ENCODE data around the gene GPC4. TPM values are rescaled to one million over a fixed set of nuclear protein-coding genes. Genes with fewer than 3 reads are reported as not detected.

GPC4 gene
- total and polyA plus RNA-seq, 9 of the 15 experiments (the other 6 are each of a cell fraction or from before 2014, with no cell fraction given): 0.11 TPM; not detected in 8

DNA sequence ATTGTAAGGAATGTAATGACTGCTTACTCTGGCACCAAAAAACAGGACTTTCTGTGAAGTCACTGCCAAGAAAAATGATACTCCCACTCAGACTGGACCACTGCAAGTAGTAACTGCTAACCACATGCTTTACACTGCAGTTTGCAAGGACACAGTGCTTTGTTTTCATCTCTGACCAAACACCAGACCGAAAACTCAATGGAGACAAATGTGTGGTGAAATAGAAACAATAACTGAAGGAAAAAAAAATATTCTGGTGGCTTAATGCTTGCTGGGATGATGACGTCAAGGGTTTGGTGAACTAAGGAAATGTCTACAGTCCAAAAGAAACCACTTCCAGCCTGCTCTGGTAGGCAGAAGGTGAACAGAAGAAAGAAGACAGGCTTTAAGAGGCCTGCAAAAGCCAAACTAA is 13.2 kb downstream of the GPC4 start:
- CTCF ChIA-PET (ENCODE audit: low intra/inter-chr PET ratio): no interaction called here
- H3K4me1 ChIP-seq (replicated peaks in 1 of 2; ENCODE audit: control insufficient read depth in 2 of 2, insufficient read depth in 2 of 2, low read length in 2 of 2): no peaks in the 10 kb centered on the region
- no peaks in the 10 kb centered on the region for H3K9me1 ChIP-seq (ENCODE audit: control insufficient read depth, insufficient read depth, low read length)
- intact Hi-C loops (cut with micrococcal nuclease) (no loop called here), in situ Hi-C loops (cut with MboI) (no loop called here)
- no peak overlapping the region for H3K27ac ChIP-seq (ENCODE audit: extremely low read depth, low read depth, low read length)
- no peaks in the 10 kb centered on the region for H4K20me1 ChIP-seq (replicated peaks; ENCODE audit: control insufficient read depth, insufficient read depth, low read length)
- no peaks in the 10 kb centered on the region for H3K9me3 ChIP-seq (replicated peaks; ENCODE audit: control insufficient read depth, insufficient read depth, low read depth, low read length)
- FAIRE-seq: no peak
- BruUV-seq (replicated peaks): no TSS peak
- H3K4me3 ChIP-seq: no peak overlapping the region
- H3K79me2 ChIP-seq (ENCODE audit: control insufficient read depth, insufficient read depth, low read length): no peaks in the 10 kb centered on the region
- ATAC-seq: no peak
- H2AFZ ChIP-seq (ENCODE audit: low read depth, low read length): no peak overlapping the region
- 0% methylated on average over 2 of the region's 2 CpGs for WGBS (ENCODE audit: insufficient coverage, low coverage, missing lambda C conversion rate)
- DNase-seq (ENCODE audit: extremely low read depth in 1 of 4, low spot score in 3 of 4): no peak
- H3K36me3 ChIP-seq (ENCODE audit: control insufficient read depth, insufficient read depth, low read length): no peaks in the 10 kb centered on the region
- no peak overlapping the region for H3K9ac ChIP-seq (ENCODE audit: insufficient read depth in 1 of 2, low read depth in 2 of 2, low read length in 2 of 2)
- H3K27me3 ChIP-seq (ENCODE audit: control insufficient read depth in 2 of 2, insufficient read depth in 2 of 2, low read length in 2 of 2): no peaks in the 10 kb centered on the region
- H3K4me2 ChIP-seq (ENCODE audit: insufficient read depth, low read length): no peak overlapping the region
- TF ChIP-seq ZNF79 (CRISPR knock-in tag; IDR thresholded peaks at IDR 0.05; ENCODE audit: low read depth): no peak
- TF ChIP-seq KLF13 (tag; IDR thresholded peaks at IDR 0.05; ENCODE audit: borderline replicate concordance, low read depth): no peak
- POLR2A ChIA-PET: no interaction called here

DNA sequence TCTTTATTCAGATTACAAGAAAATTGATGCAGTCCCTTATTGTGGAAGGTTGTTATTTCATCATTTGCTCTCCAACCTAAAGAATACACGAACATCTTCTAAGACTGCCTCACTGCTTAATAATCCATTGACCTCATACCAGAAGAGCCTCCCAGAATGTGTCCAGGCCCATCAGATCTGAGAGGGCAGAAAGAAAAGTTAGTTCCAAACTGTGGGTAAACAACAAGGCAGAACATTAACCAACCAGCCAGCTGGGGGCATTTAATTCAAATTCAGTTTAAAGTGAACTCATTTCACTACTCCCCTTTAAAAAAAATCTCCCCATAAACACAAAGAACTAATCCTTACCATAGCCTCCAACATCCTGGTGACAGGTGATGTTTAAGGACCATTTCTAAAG is 13.8 kb downstream of the GPC4 start:
- no peak for DNase-seq (ENCODE audit: extremely low read depth in 1 of 4, low spot score in 3 of 4)
- no peak for FAIRE-seq
- intact Hi-C loops (cut with micrococcal nuclease): no loop called here
- no peaks in the 10 kb centered on the region for H3K79me2 ChIP-seq (ENCODE audit: control insufficient read depth, insufficient read depth, low read length)
- BruUV-seq (replicated peaks): no TSS peak
- H4K20me1 ChIP-seq (replicated peaks; ENCODE audit: control insufficient read depth, insufficient read depth, low read length): no peaks in the 10 kb centered on the region
- TF ChIP-seq, protein P1, sequence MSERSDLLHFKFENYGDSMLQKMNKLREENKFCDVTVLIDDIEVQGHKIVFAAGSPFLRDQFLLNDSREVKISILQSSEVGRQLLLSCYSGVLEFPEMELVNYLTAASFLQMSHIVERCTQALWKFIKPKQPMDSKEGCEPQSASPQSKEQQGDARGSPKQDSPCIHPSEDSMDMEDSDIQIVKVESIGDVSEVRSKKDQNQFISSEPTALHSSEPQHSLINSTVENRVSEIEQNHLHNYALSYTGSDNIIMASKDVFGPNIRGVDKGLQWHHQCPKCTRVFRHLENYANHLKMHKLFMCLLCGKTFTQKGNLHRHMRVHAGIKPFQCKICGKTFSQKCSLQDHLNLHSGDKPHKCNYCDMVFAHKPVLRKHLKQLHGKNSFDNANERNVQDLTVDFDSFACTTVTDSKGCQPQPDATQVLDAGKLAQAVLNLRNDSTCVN (CRISPR knock-in tag; IDR thresholded peaks at IDR 0.05): no peak
- no peak for TF ChIP-seq ZNF764 (CRISPR knock-in tag; IDR thresholded peaks at IDR 0.05; ENCODE audit: low read depth)
- no peak for TF ChIP-seq TAF1 (IDR thresholded peaks at IDR 0.05; ENCODE audit: control insufficient read depth, extremely low read depth, insufficient read depth, low read length, severe bottlenecking)
- TF ChIP-seq NR2F6 (CRISPR knock-in tag; IDR thresholded peaks at IDR 0.05): no peak
- TF ChIP-seq ERF (CRISPR knock-in tag; IDR thresholded peaks at IDR 0.05): no peak
- TF ChIP-seq, protein P2, sequence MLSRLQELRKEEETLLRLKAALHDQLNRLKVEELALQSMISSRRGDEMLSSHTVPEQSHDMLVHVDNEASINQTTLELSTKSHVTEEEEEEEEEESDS (CRISPR knock-in tag; IDR thresholded peaks at IDR 0.05): no peak
- no peak for TF ChIP-seq ZNF785 (CRISPR knock-in tag; IDR thresholded peaks at IDR 0.05)
- no peak for TF ChIP-seq EP300 (IDR thresholded peaks at IDR 0.05; ENCODE audit: low read length)
- TF ChIP-seq, protein P3, sequence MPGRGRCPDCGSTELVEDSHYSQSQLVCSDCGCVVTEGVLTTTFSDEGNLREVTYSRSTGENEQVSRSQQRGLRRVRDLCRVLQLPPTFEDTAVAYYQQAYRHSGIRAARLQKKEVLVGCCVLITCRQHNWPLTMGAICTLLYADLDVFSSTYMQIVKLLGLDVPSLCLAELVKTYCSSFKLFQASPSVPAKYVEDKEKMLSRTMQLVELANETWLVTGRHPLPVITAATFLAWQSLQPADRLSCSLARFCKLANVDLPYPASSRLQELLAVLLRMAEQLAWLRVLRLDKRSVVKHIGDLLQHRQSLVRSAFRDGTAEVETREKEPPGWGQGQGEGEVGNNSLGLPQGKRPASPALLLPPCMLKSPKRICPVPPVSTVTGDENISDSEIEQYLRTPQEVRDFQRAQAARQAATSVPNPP (IDR thresholded peaks at IDR 0.05; ENCODE audit: borderline replicate concordance, insufficient read depth, insufficient read length): no peak
- no peak for TF ChIP-seq ZNF143 (CRISPR knock-in tag; IDR thresholded peaks at IDR 0.05)
- TF ChIP-seq TAF9B (IDR thresholded peaks at IDR 0.05; ENCODE audit: partially characterized antibody): no peak
- TF ChIP-seq DACH1 (IDR thresholded peaks at IDR 0.05; ENCODE audit: partially characterized antibody): no peak
- TF ChIP-seq NR3C1 (CRISPR knock-in tag; IDR thresholded peaks at IDR 0.05): no peak
- H3K9ac ChIP-seq (ENCODE audit: insufficient read depth in 1 of 2, low read depth in 2 of 2, low read length in 2 of 2): no peak overlapping the region
- ChIA-PET POLR2A (no interaction called here), CTCF (ENCODE audit: low intra/inter-chr PET ratio) (no interaction called here)
- in situ Hi-C loops (cut with MboI): no loop called here
- no peak for ATAC-seq
- no peaks in the 10 kb centered on the region for H3K9me1 ChIP-seq (ENCODE audit: control insufficient read depth, insufficient read depth, low read length)
- H2AFZ ChIP-seq (ENCODE audit: low read depth, low read length): no peak overlapping the region
- no peaks in the 10 kb centered on the region for H3K9me3 ChIP-seq (replicated peaks; ENCODE audit: control insufficient read depth, insufficient read depth, low read depth, low read length)
- no peak overlapping the region for H3K4me2 ChIP-seq (ENCODE audit: insufficient read depth, low read length)
- H3K4me1 ChIP-seq (replicated peaks in 1 of 2; ENCODE audit: control insufficient read depth in 2 of 2, insufficient read depth in 2 of 2, low read length in 2 of 2): no peaks in the 10 kb centered on the region
- H3K4me3 ChIP-seq: no peak overlapping the region
- 0% methylated on average over 1 of the region's 1 CpG for WGBS (ENCODE audit: insufficient coverage, low coverage, missing lambda C conversion rate)
- H3K27me3 ChIP-seq (ENCODE audit: control insufficient read depth in 2 of 2, insufficient read depth in 2 of 2, low read length in 2 of 2): no peaks in the 10 kb centered on the region
- no peaks in the 10 kb centered on the region for H3K36me3 ChIP-seq (ENCODE audit: control insufficient read depth, insufficient read depth, low read length)
- H3K27ac ChIP-seq (ENCODE audit: extremely low read depth, low read depth, low read length): no peak overlapping the region

Data from K562 (cell line).